HEK293T (cell line): ENCODE measurements around the gene NAV2.

Experiments used
- ARNT ChIP-seq: fragments of 450-650 bp; IDR thresholded peaks from 2 replicates; pipeline ENCODE4 v1.6.1; 2017; ENCODE audit warnings: mild to moderate bottlenecking
- ELF4 ChIP-seq: fragments of 450-650 bp; IDR thresholded peaks from 2 replicates; pipeline ENCODE4 v1.6.1; 2017; ENCODE audit warnings: antibody characterized with exemption
- FOXA1 ChIP-seq: fragments of 450-650 bp; IDR thresholded peaks from 2 replicates; pipeline ENCODE4 v1.6.1; 2016; ENCODE audit warnings: mild to moderate bottlenecking
- FOXM1 ChIP-seq: fragments of 450-650 bp; IDR thresholded peaks from 2 replicates; pipeline ENCODE4 v1.6.1; 2017; ENCODE audit warnings: mild to moderate bottlenecking, borderline replicate concordance
- PKNOX1 ChIP-seq: fragments of 450-650 bp; IDR thresholded peaks from 2 replicates; pipeline ENCODE4 v1.6.1; 2016
- SP1 ChIP-seq: fragments of 450-650 bp; IDR thresholded peaks from 2 replicates; pipeline ENCODE4 v1.6.1; 2017
- SUZ12 ChIP-seq: fragments of 450-650 bp; IDR thresholded peaks from 2 replicates; pipeline ENCODE4 v1.6.1; 2016; ENCODE audit warnings: mild to moderate bottlenecking
- ZNF384 ChIP-seq: fragments of 450-650 bp; IDR thresholded peaks from 2 replicates; pipeline ENCODE4 v1.6.1; 2016

DNA sequence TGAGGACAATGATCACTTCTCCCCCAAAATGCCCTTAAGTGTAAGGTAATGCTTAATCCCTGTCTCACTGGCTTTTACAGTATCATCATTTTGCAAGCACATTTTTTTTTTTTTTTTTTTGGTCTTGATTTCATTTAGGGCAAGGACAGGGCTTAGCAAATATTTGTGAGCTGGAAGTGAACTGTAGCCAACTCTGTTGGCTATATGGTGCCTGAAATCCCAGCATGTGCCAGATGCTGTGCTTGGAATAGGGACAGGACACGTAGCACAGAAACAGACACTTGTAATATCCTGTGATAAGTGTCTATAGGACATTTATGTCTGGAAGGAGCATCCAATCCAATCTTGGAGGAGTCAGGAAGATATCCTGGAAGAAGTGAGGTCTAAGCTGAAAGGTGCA is 198.3 kb downstream of the NAV2 start:
- TF ChIP-seq ARNT (no peak), SP1 (no peak), ZNF384 (no peak), ELF4 (no peak), FOXA1 (no peak), FOXM1 (no peak), SUZ12 (no peak), PKNOX1 (no peak)
